Measurements from ENCODE around the gene ALDOC. TPM values are rescaled to one million over a fixed set of nuclear protein-coding genes. Genes with fewer than 3 reads are reported as not detected.

Gene ALDOC
- total RNA-seq, 1 donor from 2014 or later, result 18.3 TPM

- peaks cover 6% of the 10 kb centered on the region for H3K27me3 Mint-ChIP-seq (ENCODE audit: unreplicated experiment)
- H3K36me3 Mint-ChIP-seq (ENCODE audit: low read depth, unreplicated experiment), result no peaks in the 10 kb centered on the region
- H3K9me3 Mint-ChIP-seq (ENCODE audit: unreplicated experiment), result no peaks in the 10 kb centered on the region
- TF ChIP-seq CTCF (IDR thresholded peaks at IDR 0.05; ENCODE audit: unreplicated experiment), result no peak
- H3K4me3 Mint-ChIP-seq (ENCODE audit: unreplicated experiment), result no peak overlapping the region
- peaks cover 25% of the 10 kb centered on the region for H3K4me1 Mint-ChIP-seq (ENCODE audit: unreplicated experiment)
- no peak overlapping the region for H3K27ac Mint-ChIP-seq (ENCODE audit: unreplicated experiment)
- no peak for DNase-seq (ENCODE audit: low spot score)
These were observed 29.5 kb downstream of the ALDOC start for GRCh38 chr17:28547096-28547622.

GRCh38 chr17:28545787-28546415 is 30.8 kb downstream of the ALDOC start:
- DNase-seq (ENCODE audit: low spot score), result no peak
- Mint-ChIP-seq H3K27me3 (ENCODE audit: unreplicated experiment) (no peaks in the 10 kb centered on the region), H3K4me3 (ENCODE audit: unreplicated experiment) (peak overlapping the region; percentile 12), H3K36me3 (ENCODE audit: low read depth, unreplicated experiment) (no peaks in the 10 kb centered on the region), H3K4me1 (ENCODE audit: unreplicated experiment) (peaks cover 20% of the 10 kb centered on the region), H3K27ac (ENCODE audit: unreplicated experiment) (no peak overlapping the region), H3K9me3 (ENCODE audit: unreplicated experiment) (no peaks in the 10 kb centered on the region)
- no peak for TF ChIP-seq CTCF (IDR thresholded peaks at IDR 0.05; ENCODE audit: unreplicated experiment)

GRCh38 chr17:28545141-28545503 is 31.6 kb downstream of the ALDOC start:
- Mint-ChIP-seq H3K4me3 (ENCODE audit: unreplicated experiment) (no peak overlapping the region), H3K27ac (ENCODE audit: unreplicated experiment) (no peak overlapping the region), H3K4me1 (ENCODE audit: unreplicated experiment) (peaks cover 15% of the 10 kb centered on the region), H3K27me3 (ENCODE audit: unreplicated experiment) (no peaks in the 10 kb centered on the region), H3K9me3 (ENCODE audit: unreplicated experiment) (no peaks in the 10 kb centered on the region), H3K36me3 (ENCODE audit: low read depth, unreplicated experiment) (no peaks in the 10 kb centered on the region)
- no peak for TF ChIP-seq CTCF (IDR thresholded peaks at IDR 0.05; ENCODE audit: unreplicated experiment)
- no peak for DNase-seq (ENCODE audit: low spot score)

GRCh38 chr17:28544402-28545140 is 32.1 kb downstream of the ALDOC start:
- DNase-seq (ENCODE audit: low spot score), result no peak
- H3K4me3 Mint-ChIP-seq (ENCODE audit: unreplicated experiment), result peak overlapping the region; percentile 29
- no peaks in the 10 kb centered on the region for H3K9me3 Mint-ChIP-seq (ENCODE audit: unreplicated experiment)
- TF ChIP-seq CTCF (IDR thresholded peaks at IDR 0.05; ENCODE audit: unreplicated experiment), result no peak
- peaks cover 10% of the 10 kb centered on the region for H3K4me1 Mint-ChIP-seq (ENCODE audit: unreplicated experiment)
- no peak overlapping the region for H3K27ac Mint-ChIP-seq (ENCODE audit: unreplicated experiment)
- no peaks in the 10 kb centered on the region for H3K36me3 Mint-ChIP-seq (ENCODE audit: low read depth, unreplicated experiment)
- no peaks in the 10 kb centered on the region for H3K27me3 Mint-ChIP-seq (ENCODE audit: unreplicated experiment)

- peaks cover 1% of the 10 kb centered on the region for H3K27me3 Mint-ChIP-seq (ENCODE audit: unreplicated experiment)
- TF ChIP-seq CTCF (IDR thresholded peaks at IDR 0.05; ENCODE audit: unreplicated experiment), result no peak
- H3K27ac Mint-ChIP-seq (ENCODE audit: unreplicated experiment), result no peak overlapping the region
- no peak overlapping the region for H3K4me3 Mint-ChIP-seq (ENCODE audit: unreplicated experiment)
- peaks cover 5% of the 10 kb centered on the region for H3K4me1 Mint-ChIP-seq (ENCODE audit: unreplicated experiment)
- H3K9me3 Mint-ChIP-seq (ENCODE audit: unreplicated experiment), result no peaks in the 10 kb centered on the region
- DNase-seq (ENCODE audit: low spot score), result no peak
- H3K36me3 Mint-ChIP-seq (ENCODE audit: low read depth, unreplicated experiment), result no peaks in the 10 kb centered on the region
These were observed 35.3 kb downstream of the ALDOC start for GRCh38 chr17:28541439-28541838.

Measured in endothelial cell (in vitro differentiated cells).